H1 (cell line): ENCODE data around the gene NEURL1. TPM values are rescaled to one million over a fixed set of nuclear protein-coding genes. Genes with fewer than 3 reads are reported as not detected.

ENCODE experiments used
- CTCF ChIA-PET: fragments of 300-600 bp; sonication (Branson Sonifier 250); formaldehyde crosslinking; loops from one replicate; lab custom pipeline; 2021; ENCODE audit not compliant: partially characterized antibody; lab: Charles Lee
- POLR2A ChIA-PET: fragments of 300-600 bp; sonication (Branson Sonifier 250); formaldehyde crosslinking; loops from one replicate; lab custom pipeline; 2021; ENCODE audit warnings: inconsistent platforms; ENCODE audit not compliant: partially characterized antibody; lab: Charles Lee
- DNase-seq, 2 experiments: peaks; one replicate each; pipeline versions ENCODE4 v3.0.0 to v3.0.0-alpha.2; 2010 to 2022; ENCODE audit warnings: low spot score in 2 of 2, low read depth in 1 of 2, mixed read lengths in 1 of 2
- FAIRE-seq: peaks from 2 replicates; lab custom pipeline; 2011; peaks lifted over from hg19 to GRCh38; lab: Jason Lieb, UNC
- H2AFZ ChIP-seq: 2 replicates; pipeline ENCODE4 v1.8.1; 2012; ENCODE audit warnings: low read length, inconsistent platforms
- H2AK5ac ChIP-seq: 2 replicates; pipeline ENCODE4 v1.6.1; 2013; ENCODE audit warnings: low read depth, low read length
- H2BK120ac ChIP-seq: replicated peaks from 2 replicates; pipeline ENCODE3; 2013; ENCODE audit warnings: low read depth, low read length, inconsistent platforms
- H2BK12ac ChIP-seq: 2 replicates; pipeline ENCODE4 v1.6.1; 2013; ENCODE audit warnings: low read depth, low read length
- H2BK15ac ChIP-seq: 2 replicates; pipeline ENCODE4 v1.6.1; 2013; ENCODE audit warnings: low read length
- H2BK20ac ChIP-seq: 2 replicates; pipeline ENCODE4 v1.6.1; 2013; ENCODE audit warnings: low read length
- H2BK5ac ChIP-seq: 2 replicates; pipeline ENCODE4 v1.6.1; 2013; ENCODE audit warnings: low read depth, low read length
- H3K14ac ChIP-seq: 2 replicates; pipeline ENCODE4 v1.6.1; 2013; ENCODE audit warnings: inconsistent platforms; ENCODE audit not compliant: insufficient read length
- H3K18ac ChIP-seq: 2 replicates; pipeline ENCODE4 v1.6.1; 2013; ENCODE audit warnings: low read length; ENCODE audit errors: extremely low read depth
- H3K23ac ChIP-seq: 2 replicates; pipeline ENCODE4 v1.6.1; 2013; ENCODE audit warnings: inconsistent platforms; ENCODE audit not compliant: insufficient read length
- H3K23me2 ChIP-seq: 2 replicates; pipeline ENCODE4 v1.6.1; 2013; ENCODE audit warnings: low read depth, low read length
- H3K27ac ChIP-seq: 2 replicates; pipeline ENCODE4 v1.6.1; 2011; ENCODE audit warnings: low read depth, low read length, inconsistent platforms
- H3K27me3 ChIP-seq, 4 experiments: replicated peaks in 1 of 4; 1 replicate in 1 of 4; 2 replicates in 3 of 4; pipeline versions ENCODE4 v1.6.1 to v1.8.1; 2011 to 2013; ENCODE audit warnings: low read length in 3 of 4, mild to moderate bottlenecking in 3 of 4, inconsistent platforms in 2 of 4, mixed read lengths in 2 of 4, moderate library complexity in 1 of 4; ENCODE audit not compliant: control insufficient read depth in 3 of 4, insufficient read depth in 3 of 4; ENCODE audit errors: extremely low read depth in 1 of 4
- H3K36me3 ChIP-seq, 4 experiments: 2 replicates each; pipeline versions ENCODE4 v1.6.1 to v1.8.1; 2011 to 2013; ENCODE audit warnings: mild to moderate bottlenecking in 4 of 4, low read length in 3 of 4, moderate library complexity in 2 of 4, control low read depth in 1 of 4, inconsistent platforms in 1 of 4; ENCODE audit not compliant: insufficient read depth in 4 of 4, control insufficient read depth in 2 of 4
- H3K4ac ChIP-seq: replicated peaks from 2 replicates; pipeline ENCODE3; 2013; ENCODE audit warnings: low read length, low read depth, mixed read lengths, inconsistent platforms; ENCODE audit not compliant: insufficient read length
- H3K4me1 ChIP-seq, 4 experiments: replicated peaks in 1 of 4; 1 replicate in 1 of 4; 2 replicates in 3 of 4; pipeline versions ENCODE4 v1.6.1 to v1.8.1; 2011 to 2013; ENCODE audit warnings: low read length in 3 of 4, inconsistent platforms in 2 of 4, mixed read lengths in 1 of 4; ENCODE audit not compliant: insufficient read depth in 4 of 4, control insufficient read depth in 3 of 4
- H3K4me2 ChIP-seq, 2 experiments: 2 replicates each; pipeline versions ENCODE4 v1.6.1 to v1.8.1; 2011 to 2013; ENCODE audit warnings: low read depth in 2 of 2, low read length in 2 of 2, control low read depth in 1 of 2, inconsistent platforms in 1 of 2, mild to moderate bottlenecking in 1 of 2; ENCODE audit not compliant: insufficient read depth in 1 of 2
- H3K4me3 ChIP-seq, 4 experiments: fragments of 200-600, 300-600 bp in 1 of 4; sonication (generic), shearing (Covaris generic), sonication (Bioruptor Twin) in 1 of 4; 2 replicates each; pipeline versions ENCODE4 v1.5.1 to v1.8.1; 2011 to 2016; ENCODE audit warnings: low read length in 4 of 4, low read depth in 3 of 4, control low read depth in 2 of 4, inconsistent platforms in 2 of 4, mild to moderate bottlenecking in 2 of 4, mixed read lengths in 1 of 4, moderate library complexity in 1 of 4; ENCODE audit not compliant: insufficient read depth in 2 of 4; ENCODE audit errors: extremely low read depth in 1 of 4
- H3K56ac ChIP-seq: replicated peaks from 2 replicates; pipeline ENCODE3; 2013; ENCODE audit warnings: low read depth, mild to moderate bottlenecking, mixed read lengths, low read length, inconsistent platforms; ENCODE audit not compliant: insufficient read length
- H3K79me1 ChIP-seq: 2 replicates; pipeline ENCODE4 v1.6.1; 2013; ENCODE audit warnings: low read depth, low read length, control low read depth
- H3K79me2 ChIP-seq, 2 experiments: 2 replicates each; pipeline versions ENCODE4 v1.6.1 to v1.8.1; 2012 to 2013; ENCODE audit warnings: low read length in 2 of 2, mild to moderate bottlenecking in 2 of 2, inconsistent platforms in 1 of 2; ENCODE audit not compliant: insufficient read depth in 2 of 2, control insufficient read depth in 1 of 2
- H3K9ac ChIP-seq, 4 experiments: replicated peaks in 1 of 4; 1 replicate in 1 of 4; 2 replicates in 3 of 4; pipeline versions ENCODE4 v1.6.1 to v1.8.1; 2011 to 2013; ENCODE audit warnings: low read depth in 3 of 4, low read length in 3 of 4, control low read depth in 2 of 4, mild to moderate bottlenecking in 2 of 4, moderate library complexity in 2 of 4, inconsistent platforms in 1 of 4; ENCODE audit errors: extremely low read depth in 1 of 4
- H3K9me3 ChIP-seq, 2 experiments: 2 replicates each; pipeline versions ENCODE4 v1.6.1 to v1.8.1; 2012 to 2013; ENCODE audit warnings: mild to moderate bottlenecking in 2 of 2, moderate library complexity in 2 of 2, control low read depth in 1 of 2, inconsistent platforms in 1 of 2, low read depth in 1 of 2, low read length in 1 of 2, mixed read lengths in 1 of 2; ENCODE audit not compliant: insufficient read depth in 2 of 2
- H4K20me1 ChIP-seq, 2 experiments: replicated peaks in 1 of 2; 2 replicates each; pipeline versions ENCODE3 to v1.8.1; 2011 to 2013; ENCODE audit warnings: inconsistent platforms in 2 of 2, low read length in 2 of 2, mild to moderate bottlenecking in 1 of 2; ENCODE audit not compliant: insufficient read depth in 2 of 2, control insufficient read depth in 1 of 2
- H4K5ac ChIP-seq: 2 replicates; pipeline ENCODE4 v1.6.1; 2013; ENCODE audit warnings: low read length, low read depth, mixed read lengths, inconsistent platforms; ENCODE audit not compliant: insufficient read length
- H4K8ac ChIP-seq: 2 replicates; pipeline ENCODE4 v1.8.0; 2013; ENCODE audit warnings: mild to moderate bottlenecking, moderate library complexity, low read length, inconsistent platforms; ENCODE audit not compliant: insufficient read depth; ENCODE audit errors: extremely low read depth
- H4K91ac ChIP-seq: replicated peaks from 2 replicates; pipeline ENCODE3; 2013; ENCODE audit warnings: low read length, mixed read lengths, inconsistent platforms; ENCODE audit not compliant: insufficient read length
- E2F6 ChIP-seq: IDR thresholded peaks from 2 replicates; pipeline ENCODE4 v1.6.1; 2012; ENCODE audit warnings: inconsistent platforms
- GABPA ChIP-seq: IDR thresholded peaks from 2 replicates; pipeline ENCODE4 v1.6.1; 2011; ENCODE audit warnings: mild to moderate bottlenecking, low read length, moderate library complexity, borderline replicate concordance; ENCODE audit not compliant: insufficient read depth
- TBP ChIP-seq: IDR thresholded peaks from 2 replicates; pipeline ENCODE4 v1.6.1; 2011; ENCODE audit warnings: low read depth, low read length, improper control_type of control experiment
- WGBS, 2 experiments: shearing (Covaris generic) in 1 of 2; methylation state at CpG; one replicate each; pipeline versions ENCODE4 v1.1.6 to v1.1.7; 2013 to 2015; ENCODE audit warnings: low lambda C conversion rate in 2 of 2, mixed read lengths in 2 of 2, inconsistent platforms in 1 of 2, low coverage in 1 of 2, missing lambda C conversion rate in 1 of 2; ENCODE audit not compliant: insufficient replicate concordance in 2 of 2, insufficient coverage in 1 of 2, insufficient read length in 1 of 2; ENCODE audit errors: extremely low coverage in 1 of 2, missing lambda C conversion rate in 1 of 2; 5-methylcytosine and 5-hydroxymethylcytosine counted together
- polyA plus RNA-seq, 7 experiments: library from polyadenylated mRNA; depleted of rRNA in 3 of 7; stranded (reverse) in 5 of 7; unstranded in 2 of 7; fragments of >200 nt in 5 of 7; fragments of 200-250 nt in 2 of 7; gene quantifications; 1 replicate in 5 of 7; 2 replicates in 1 of 7; 4 replicates in 1 of 7; pipeline versions ENCODE4 v1.2.1 to v1.2.3, GENCODE V29; 2011 to 2013; ENCODE audit warnings: missing spikeins in 2 of 7, mixed read lengths in 2 of 7
- total RNA-seq: library from RNA; stranded (reverse); fragmentation: NEBNext Ultra II Directional; extraction: Animal tissue kit (Norgen Biotek cat#: 25700); gene quantifications from 2 replicates; pipeline ENCODE4 v1.2.1, GENCODE V29; 2021

The NEURL1 gene
- total and polyA plus RNA-seq, 2 of the 8 experiments (the other 6 are each of a cell fraction or from before 2014, with no cell fraction given): 0.54 to 0.58 TPM

GRCh38 chr10:103490986-103491314, 2.6 kb upstream of the NEURL1 start:
- Histone ChIP-seq H3K36me3 (no peaks in the 10 kb centered on the region), H3K27ac (no peak overlapping the region), H3K79me2 (no peaks in the 10 kb centered on the region), H2BK20ac (no peak overlapping the region), H3K9me3 (no peaks in the 10 kb centered on the region), H2BK12ac (no peak overlapping the region), H2BK120ac (no peak overlapping the region), H4K91ac (no peak overlapping the region), H3K4ac (no peak overlapping the region), H3K79me1 (no peaks in the 10 kb centered on the region), H3K4me1 (peaks cover 0 to 4% (median 3%) of the 10 kb centered on the region in 4 experiments; a peak in 5 of 7 replicates), H2BK15ac (no peak overlapping the region), H3K23ac (no peak overlapping the region), H2BK5ac (no peak overlapping the region), H3K14ac (no peak overlapping the region), H4K20me1 (no peaks in the 10 kb centered on the region), H3K4me2 (no peak overlapping the region), H3K18ac (no peak overlapping the region), H3K56ac (no peak overlapping the region), H2AFZ (no peak overlapping the region), H4K8ac (no peak overlapping the region), H3K9ac (no peak overlapping the region), H3K4me3 (no peak overlapping the region), H2AK5ac (no peak overlapping the region), H4K5ac (no peak overlapping the region), H3K27me3 (peaks cover 8 to 36% (median 28%) of the 10 kb centered on the region in 4 experiments), H3K23me2 (peaks cover 11% of the 10 kb centered on the region)
- DNase-seq (no peak), FAIRE-seq (no peak)
- CTCF ChIA-PET: interaction anchor here (0.8 to 4.6 kb wide), 13 partner anchors 8 to 108 kb away, joined by 3 to 20 read pairs (median 4); no protein-coding TSS in a partner anchor
- TF ChIP-seq GABPA (no peak), TBP (no peak), E2F6 (no peak)
- POLR2A ChIA-PET: no interaction called here
- 79% methylated on average over 1 of the region's 1 CpG; no CpG with 5 or more reads in 1 of the 2 experiments for WGBS, 2 experiments
